Hypothalamus (tissue), 51 donors: ENCODE results near the gene FCRL1.

Experiments used
- DNase-seq, 51 donors: peaks; one replicate each; lab custom pipeline; 2025; lab: John Stamatoyannopoulos, UW

FCRL1 gene, protein sequence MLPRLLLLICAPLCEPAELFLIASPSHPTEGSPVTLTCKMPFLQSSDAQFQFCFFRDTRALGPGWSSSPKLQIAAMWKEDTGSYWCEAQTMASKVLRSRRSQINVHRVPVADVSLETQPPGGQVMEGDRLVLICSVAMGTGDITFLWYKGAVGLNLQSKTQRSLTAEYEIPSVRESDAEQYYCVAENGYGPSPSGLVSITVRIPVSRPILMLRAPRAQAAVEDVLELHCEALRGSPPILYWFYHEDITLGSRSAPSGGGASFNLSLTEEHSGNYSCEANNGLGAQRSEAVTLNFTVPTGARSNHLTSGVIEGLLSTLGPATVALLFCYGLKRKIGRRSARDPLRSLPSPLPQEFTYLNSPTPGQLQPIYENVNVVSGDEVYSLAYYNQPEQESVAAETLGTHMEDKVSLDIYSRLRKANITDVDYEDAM

DNA sequence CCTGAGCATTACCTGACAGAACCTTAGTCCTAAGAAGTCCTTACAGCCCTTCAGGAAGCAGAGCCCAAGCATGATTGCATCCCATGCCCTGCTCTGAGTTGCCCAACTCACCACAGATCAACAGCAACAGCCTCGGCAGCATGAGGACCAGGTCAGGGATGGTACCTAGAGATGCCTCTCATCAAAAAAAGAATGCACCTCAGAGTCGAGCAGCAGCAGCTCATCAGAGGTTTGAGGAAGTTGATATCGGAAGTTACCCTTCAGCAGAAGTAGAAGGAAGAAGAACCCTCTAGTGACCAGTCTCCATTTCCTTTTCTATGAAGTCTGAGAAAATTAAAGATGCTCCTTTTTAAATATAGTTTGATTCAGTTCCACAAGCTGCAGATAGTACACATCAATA is at the start of gene FCRL1:
TSS of gene FCRL1 (minus strand) at position 225 of the 400 bp plus-strand sequence. CDS start at position 142, 83 bp downstream.
- DNase-seq = no peak

- no peak for DNase-seq
Observed at GRCh38 chr1:157868654-157869053, 48.7 kb upstream of the FCRL1 start.

DNA sequence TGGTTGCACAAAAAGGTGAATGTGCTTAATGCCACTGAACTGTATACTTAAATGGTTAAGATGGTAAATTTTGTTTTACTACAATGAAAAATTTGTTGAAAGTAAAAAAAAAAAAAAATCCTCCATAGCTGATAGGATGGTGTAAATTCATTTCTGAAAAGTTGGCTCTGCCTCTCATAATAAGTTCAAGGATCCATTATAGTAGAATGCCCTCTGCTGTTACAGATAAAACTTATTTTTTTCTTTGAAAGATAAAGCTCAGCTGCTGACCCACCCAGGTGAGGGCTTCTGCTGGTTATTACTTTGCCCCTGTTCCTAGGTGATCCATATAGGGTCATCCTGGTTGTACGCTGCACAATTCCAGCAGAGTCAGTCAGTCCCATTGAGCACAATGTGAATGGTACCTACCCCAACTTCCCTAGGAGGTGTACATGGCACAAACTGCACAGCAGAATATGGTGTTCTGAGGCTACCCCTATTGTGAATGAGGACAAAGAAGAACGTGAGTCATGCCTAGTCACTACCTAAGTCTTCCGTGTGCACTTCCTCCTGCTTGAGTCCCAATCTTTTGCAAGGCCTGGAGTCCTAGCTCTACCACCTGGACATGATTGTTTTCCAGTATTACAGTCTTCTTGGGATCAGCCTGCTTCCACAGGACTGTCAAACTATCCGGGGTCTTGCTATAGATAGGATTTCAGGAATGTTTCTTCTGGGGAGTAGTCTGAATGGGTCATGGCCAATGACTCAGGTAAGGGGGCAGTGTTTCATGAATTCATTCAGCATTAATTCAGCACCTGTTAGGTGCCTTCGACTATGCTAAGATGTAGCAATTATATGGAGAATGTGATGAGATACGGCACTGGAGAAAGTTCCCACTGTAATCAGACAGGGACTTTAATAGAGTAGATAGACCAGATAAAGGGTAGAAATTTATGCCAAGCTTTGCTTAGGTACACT is 42.5 kb upstream of the FCRL1 start:
- DNase-seq = no peak

- no peak for DNase-seq
Observed at GRCh38 chr1:157856538-157856937, 36.6 kb upstream of the FCRL1 start.

GRCh38 chr1:157852476-157852875 is 32.6 kb upstream of the FCRL1 start:
- DNase-seq = no peak

DNA sequence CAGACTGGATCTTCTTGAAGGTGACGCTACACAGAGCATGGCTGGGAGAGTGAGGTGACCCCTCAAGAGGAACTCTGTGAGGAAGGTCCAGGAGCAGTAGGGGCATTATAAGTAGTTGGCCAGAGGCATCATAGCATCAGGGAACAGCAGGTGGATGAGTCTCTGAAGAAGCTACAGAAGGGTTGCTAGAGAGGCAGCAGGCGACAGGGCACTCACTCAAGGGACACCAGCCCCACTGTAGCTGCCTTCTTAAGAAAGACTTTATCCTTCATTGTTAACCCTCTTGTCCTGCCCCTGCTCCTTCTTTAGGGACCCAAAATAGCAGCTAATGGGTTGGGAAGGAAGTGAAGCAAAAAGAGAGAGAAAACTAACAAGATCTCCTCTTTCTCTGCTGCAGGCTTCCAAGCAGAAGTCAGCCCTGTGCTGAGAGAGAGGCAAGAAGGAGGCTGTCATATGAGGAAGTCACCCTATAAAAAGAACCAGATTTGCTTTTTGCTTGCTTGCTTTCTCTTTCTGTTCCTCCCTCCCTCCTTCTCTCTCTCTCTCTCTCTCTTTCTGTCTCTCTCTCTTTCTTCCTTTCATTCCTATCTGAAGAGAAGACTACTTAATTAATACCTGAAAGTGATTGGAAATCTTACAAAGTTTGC is 29.4 kb upstream of the FCRL1 start:
- DNase-seq = no peak

DNA sequence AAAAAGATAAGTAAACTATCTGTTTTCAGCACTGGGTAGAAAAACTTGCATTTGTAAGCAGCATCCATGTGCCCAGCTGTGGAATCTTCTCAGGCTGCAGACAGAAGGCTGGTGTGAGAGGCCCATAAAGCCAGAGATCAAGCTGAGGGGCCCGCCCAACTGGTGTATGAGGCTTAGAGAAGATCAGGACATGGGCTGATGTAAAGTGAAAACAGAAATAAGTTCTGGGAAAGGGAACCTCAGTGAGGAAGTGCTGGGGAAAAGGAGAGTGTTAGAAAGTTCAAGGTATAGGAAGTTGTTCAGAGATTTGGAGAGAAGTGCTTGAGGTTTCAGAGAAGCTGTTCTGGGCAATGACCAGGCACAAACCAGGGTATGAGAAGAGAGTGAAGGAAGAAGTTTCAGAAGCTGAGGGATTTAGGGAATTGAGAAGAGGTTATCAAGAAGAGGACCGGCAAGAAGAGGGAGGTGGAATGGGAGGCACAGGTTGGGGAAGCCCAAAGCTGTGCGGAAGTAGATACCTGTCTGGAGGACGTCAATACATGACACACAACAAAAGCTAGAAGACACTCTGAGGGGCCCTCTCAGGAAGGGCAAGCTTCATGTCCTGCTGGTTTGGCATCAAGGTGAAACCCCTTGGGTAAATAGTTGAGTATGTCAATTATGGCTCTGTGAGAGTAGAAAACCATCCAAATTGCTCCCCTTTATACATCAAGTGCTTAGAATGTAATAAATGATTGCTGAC is 24.3 kb upstream of the FCRL1 start:
- no peak for DNase-seq

DNA sequence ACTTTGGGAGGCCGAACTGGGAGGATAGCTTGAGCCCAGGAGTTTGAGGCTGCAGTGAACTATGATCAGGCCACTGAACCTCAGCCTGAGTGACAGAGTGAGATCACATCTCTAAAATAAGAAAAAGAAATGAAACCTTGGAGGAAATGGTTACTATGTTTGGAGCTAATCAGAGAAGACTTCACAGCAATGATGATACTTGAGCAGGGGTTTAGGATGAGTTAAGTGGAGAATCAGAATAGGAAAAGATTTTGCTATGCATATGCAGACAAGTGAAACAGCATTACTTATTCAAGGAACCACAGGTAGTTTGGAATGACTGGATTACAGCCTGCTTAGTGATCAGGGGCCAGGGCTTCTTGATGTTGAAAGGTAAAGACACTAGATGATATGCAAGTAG is 23.0 kb upstream of the FCRL1 start:
- DNase-seq = no peak

- DNase-seq = no peak
Observed at GRCh38 chr1:157841708-157842107, 21.8 kb upstream of the FCRL1 start, which contains the start of gene CD5L. Gene CD5L (minus strand): TSS chr1:157841808. CDS start chr1:157841701, 107 bp downstream.

DNA sequence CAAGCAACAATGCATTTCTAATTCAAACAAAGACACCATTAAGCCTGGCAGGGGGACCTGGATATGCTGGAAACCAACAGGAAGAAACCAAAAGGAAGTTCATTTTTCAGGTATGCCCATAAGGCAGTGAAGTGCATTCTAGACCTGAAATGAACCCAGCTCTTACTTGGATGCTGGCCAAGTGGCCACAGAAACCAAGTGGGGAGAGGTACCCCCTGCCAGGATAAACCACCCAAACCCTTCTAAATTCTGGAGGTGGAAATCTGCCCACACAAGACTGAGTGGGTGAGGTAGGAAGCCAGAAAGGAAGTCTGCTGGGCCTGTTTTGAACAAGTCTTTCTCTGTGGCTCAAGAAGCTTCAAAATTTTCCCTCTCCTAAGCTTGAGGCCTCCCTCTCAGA is 19.0 kb upstream of the FCRL1 start:
- DNase-seq = no peak

DNA sequence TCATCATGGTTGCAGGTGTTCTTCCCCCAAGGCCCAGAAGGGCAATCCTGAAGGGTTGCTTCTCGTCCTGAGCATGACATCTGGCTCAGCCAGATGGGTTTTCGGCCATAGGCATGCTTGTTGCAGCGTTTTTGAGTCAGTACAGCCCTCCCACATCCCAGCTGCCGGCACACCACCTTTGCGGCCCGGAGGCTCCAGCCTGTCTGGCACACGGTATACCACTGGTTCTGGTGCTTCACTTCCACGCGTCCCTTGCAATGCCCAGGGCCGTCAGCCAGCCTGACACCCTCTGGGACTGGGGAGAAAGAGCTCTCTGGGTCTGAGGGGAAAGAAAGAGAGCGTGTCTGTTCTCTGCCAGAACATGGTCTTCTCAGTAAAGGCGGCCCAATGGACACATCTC is 14.5 kb upstream of the FCRL1 start:
- DNase-seq = no peak

GRCh38 chr1:157833145-157833544 is 13.2 kb upstream of the FCRL1 start:
- no peak for DNase-seq

GRCh38 chr1:157831968-157832626 is 12.2 kb upstream of the FCRL1 start:
- no peak for DNase-seq

- no peak for DNase-seq
Observed at GRCh38 chr1:157830887-157831286, 11.0 kb upstream of the FCRL1 start.

- no peak for DNase-seq
Observed at GRCh38 chr1:157829711-157830110, 9.8 kb upstream of the FCRL1 start.

DNA sequence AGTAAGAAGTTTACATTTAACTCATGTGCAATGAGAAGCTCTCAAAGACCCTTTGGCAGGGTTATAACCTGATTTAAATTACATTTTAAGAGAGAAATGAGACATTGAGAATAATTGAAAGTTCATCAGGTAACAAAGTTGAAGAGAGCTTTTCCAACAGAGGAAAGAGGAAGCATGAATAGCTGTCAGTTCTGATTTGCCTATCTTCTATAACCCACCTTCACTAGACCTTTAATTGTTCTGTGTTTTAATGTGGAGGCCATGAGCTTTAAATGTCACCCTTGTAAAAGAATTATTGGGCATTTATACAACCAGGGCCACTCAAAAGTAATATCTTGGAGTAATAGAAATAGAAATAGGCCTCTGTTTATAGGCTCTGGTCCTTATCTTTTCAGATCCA is 9.3 kb upstream of the FCRL1 start:
- DNase-seq = no peak

DNA sequence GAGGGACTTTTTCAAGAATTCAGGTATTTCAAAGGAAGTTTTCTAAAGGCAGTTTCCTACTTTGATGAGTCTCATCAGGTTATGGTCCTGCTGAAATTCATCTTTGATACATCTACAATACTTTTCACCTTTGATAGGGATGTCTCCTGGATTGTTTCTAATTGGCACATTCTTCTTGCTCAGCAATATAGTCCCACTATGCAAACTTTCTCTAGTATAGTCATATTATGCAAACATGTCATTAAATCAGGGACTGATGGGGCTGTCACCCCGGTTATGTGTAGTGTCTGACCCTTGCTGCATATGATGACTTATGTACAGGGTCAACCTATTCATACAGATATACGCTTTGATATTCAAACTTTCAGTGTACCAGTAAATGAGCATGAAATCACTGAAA is 379 bp upstream of the FCRL1 start:
- no peak for DNase-seq

DNA sequence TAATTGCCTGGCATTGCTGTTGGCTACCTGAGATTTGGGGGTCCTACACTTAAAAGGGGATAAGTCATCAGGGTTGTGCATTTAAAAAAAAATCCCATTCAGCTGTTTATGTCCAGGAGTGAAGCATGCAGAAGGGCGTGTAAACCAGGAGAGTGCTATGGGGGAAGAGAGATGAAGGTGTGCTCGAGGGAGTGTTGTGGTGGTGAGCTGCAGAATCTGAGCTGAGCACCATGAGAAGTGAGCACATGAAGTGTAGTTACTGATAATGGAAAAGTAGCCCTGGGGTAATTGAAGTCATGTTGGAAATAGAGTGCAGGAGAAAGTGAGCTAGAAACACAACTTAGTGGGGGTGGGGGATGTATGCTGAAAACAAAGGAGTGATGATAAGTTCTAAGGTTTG is 705 bp downstream of the FCRL1 start:
- DNase-seq = no peak

DNA sequence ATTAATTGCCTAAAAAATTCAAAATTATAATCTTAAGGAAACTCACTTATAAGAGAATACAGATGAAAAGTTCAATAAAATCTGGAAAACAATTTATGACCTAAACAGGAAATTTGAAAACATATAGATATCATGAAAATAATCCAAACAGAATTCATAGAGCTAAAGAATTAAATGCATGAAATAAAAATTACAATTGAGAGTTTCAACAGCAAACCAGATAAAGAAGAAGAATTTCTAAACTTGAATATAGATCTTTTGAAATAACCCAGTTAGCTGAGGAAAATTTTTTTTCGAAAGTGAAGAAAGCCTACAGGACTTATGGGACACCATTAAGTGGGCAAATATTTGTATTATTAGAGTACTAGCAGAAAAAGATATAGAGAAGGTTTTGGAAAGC is 6.7 kb downstream of the FCRL1 start:
- no peak for DNase-seq
